Stimulated activated naive CD8-positive, alpha-beta T cell treated with anti-CD3 and anti-CD28 coated beads, Interleukin-15, Interleukin-2, amounts not matched to agents 100 ng/mL and 50 ng/mL, for 24 hours (primary cell): ENCODE measurements around the gene EPC2.
A peak's percentile ranks its signal among the peaks of the same experiment; 100 is the strongest.
"Not testable (repeated sequence)": the region's sequence is repeated elsewhere in the genome, so short reads cannot be mapped to it uniquely, and the experiment has no call there.

ENCODE experiments used
- H3K27ac Mint-ChIP-seq: one replicate; pipeline ENCODE4 v1.8.0; 2021; ENCODE audit warnings: mild to moderate bottlenecking, mixed read lengths
- H3K27me3 Mint-ChIP-seq: one replicate; pipeline ENCODE4 v1.8.0; 2021; ENCODE audit warnings: mixed read lengths
- H3K36me3 Mint-ChIP-seq: one replicate; pipeline ENCODE4 v1.8.0; 2021; ENCODE audit warnings: low read depth, mixed read lengths
- H3K4me1 Mint-ChIP-seq: one replicate; pipeline ENCODE4 v1.8.0; 2021; ENCODE audit warnings: low read depth, mixed read lengths
- H3K4me3 Mint-ChIP-seq: one replicate; pipeline ENCODE4 v1.8.0; 2021; ENCODE audit warnings: mild to moderate bottlenecking, mixed read lengths
- H3K9me3 Mint-ChIP-seq: one replicate; pipeline ENCODE4 v1.8.0; 2021; ENCODE audit warnings: mixed read lengths

EPC2 gene

GRCh38 chr2:148649936-148650335 lies 5.4 kb downstream of the EPC2 start:
- Mint-ChIP-seq H3K9me3 (no peaks in the 10 kb centered on the region), H3K4me3 (no peak overlapping the region), H3K27me3 (no peaks in the 10 kb centered on the region), H3K4me1 (peaks cover 79% of the 10 kb centered on the region), H3K36me3 (peaks cover 4% of the 10 kb centered on the region), H3K27ac (no peak overlapping the region)

- H3K27me3 Mint-ChIP-seq = no peaks in the 10 kb centered on the region
- H3K36me3 Mint-ChIP-seq = peaks cover 4% of the 10 kb centered on the region
- no peaks in the 10 kb centered on the region for H3K9me3 Mint-ChIP-seq
- peaks cover 82% of the 10 kb centered on the region for H3K4me1 Mint-ChIP-seq
- H3K27ac Mint-ChIP-seq = no peak overlapping the region
- no peak overlapping the region for H3K4me3 Mint-ChIP-seq
Measured at GRCh38 chr2:148650881-148651280, 6.3 kb downstream of the EPC2 start.

- no peak overlapping the region for H3K4me3 Mint-ChIP-seq
- no peaks in the 10 kb centered on the region for H3K9me3 Mint-ChIP-seq
- no peaks in the 10 kb centered on the region for H3K36me3 Mint-ChIP-seq
- H3K27ac Mint-ChIP-seq = no peak overlapping the region
- peaks cover 84% of the 10 kb centered on the region for H3K4me1 Mint-ChIP-seq
- H3K27me3 Mint-ChIP-seq = no peaks in the 10 kb centered on the region
Measured at GRCh38 chr2:148651972-148652371, 7.4 kb downstream of the EPC2 start.

GRCh38 chr2:148653437-148653836 lies 8.9 kb downstream of the EPC2 start:
- H3K9me3 Mint-ChIP-seq = no peaks in the 10 kb centered on the region
- no peaks in the 10 kb centered on the region for H3K27me3 Mint-ChIP-seq
- no peaks in the 10 kb centered on the region for H3K36me3 Mint-ChIP-seq
- peak overlapping the region; percentile 74 for H3K27ac Mint-ChIP-seq
- H3K4me3 Mint-ChIP-seq = peak overlapping the region; percentile 3
- peaks cover 90% of the 10 kb centered on the region for H3K4me1 Mint-ChIP-seq

GRCh38 chr2:148654435-148654834 lies 9.9 kb downstream of the EPC2 start:
- Mint-ChIP-seq H3K36me3 (no peaks in the 10 kb centered on the region), H3K4me1 (peaks cover 91% of the 10 kb centered on the region), H3K27me3 (no peaks in the 10 kb centered on the region), H3K27ac (no peak overlapping the region), H3K9me3 (no peaks in the 10 kb centered on the region), H3K4me3 (no peak overlapping the region)

- peaks cover 3% of the 10 kb centered on the region for H3K9me3 Mint-ChIP-seq
- H3K27me3 Mint-ChIP-seq = no peaks in the 10 kb centered on the region
- H3K4me1 Mint-ChIP-seq = peaks cover 92% of the 10 kb centered on the region
- no peak overlapping the region for H3K4me3 Mint-ChIP-seq
- no peaks in the 10 kb centered on the region for H3K36me3 Mint-ChIP-seq
- H3K27ac Mint-ChIP-seq = peak overlapping the region; percentile 43
Measured at GRCh38 chr2:148656516-148656915, 12.0 kb downstream of the EPC2 start.

GRCh38 chr2:148658807-148659722 lies 14.5 kb downstream of the EPC2 start:
- H3K4me1 Mint-ChIP-seq = peaks cover 73% of the 10 kb centered on the region
- peak overlapping the region; percentile 50 for H3K27ac Mint-ChIP-seq
- no peaks in the 10 kb centered on the region for H3K27me3 Mint-ChIP-seq
- H3K36me3 Mint-ChIP-seq = peaks cover 4% of the 10 kb centered on the region
- peak overlapping the region; percentile 47 for H3K4me3 Mint-ChIP-seq
- peaks cover 3% of the 10 kb centered on the region for H3K9me3 Mint-ChIP-seq

- H3K9me3 Mint-ChIP-seq = peaks cover 3% of the 10 kb centered on the region
- peaks cover 8% of the 10 kb centered on the region for H3K36me3 Mint-ChIP-seq
- no peak overlapping the region for H3K27ac Mint-ChIP-seq
- peaks cover 75% of the 10 kb centered on the region for H3K4me1 Mint-ChIP-seq
- H3K27me3 Mint-ChIP-seq = no peaks in the 10 kb centered on the region
- H3K4me3 Mint-ChIP-seq = no peak overlapping the region
Measured at GRCh38 chr2:148660999-148661398, 16.4 kb downstream of the EPC2 start.

- not testable (repeated sequence) for H3K4me3 Mint-ChIP-seq, H3K27me3 Mint-ChIP-seq, H3K36me3 Mint-ChIP-seq, H3K27ac Mint-ChIP-seq, H3K9me3 Mint-ChIP-seq
- peaks cover 74% of the 10 kb centered on the region for H3K4me1 Mint-ChIP-seq
Measured at GRCh38 chr2:148662332-148662731, 17.8 kb downstream of the EPC2 start.

- H3K27me3 Mint-ChIP-seq = no peaks in the 10 kb centered on the region
- no peak overlapping the region for H3K27ac Mint-ChIP-seq
- peaks cover 3% of the 10 kb centered on the region for H3K9me3 Mint-ChIP-seq
- H3K4me1 Mint-ChIP-seq = peaks cover 72% of the 10 kb centered on the region
- peaks cover 8% of the 10 kb centered on the region for H3K36me3 Mint-ChIP-seq
- H3K4me3 Mint-ChIP-seq = no peak overlapping the region
Measured at GRCh38 chr2:148664229-148664628, 19.7 kb downstream of the EPC2 start.

GRCh38 chr2:148666555-148666954 lies 22.0 kb downstream of the EPC2 start:
- H3K4me3 Mint-ChIP-seq = no peak overlapping the region
- H3K9me3 Mint-ChIP-seq = no peaks in the 10 kb centered on the region
- peaks cover 9% of the 10 kb centered on the region for H3K36me3 Mint-ChIP-seq
- peaks cover 71% of the 10 kb centered on the region for H3K4me1 Mint-ChIP-seq
- no peak overlapping the region for H3K27ac Mint-ChIP-seq
- no peaks in the 10 kb centered on the region for H3K27me3 Mint-ChIP-seq

- H3K27ac Mint-ChIP-seq = no peak overlapping the region
- H3K9me3 Mint-ChIP-seq = peaks cover 2% of the 10 kb centered on the region
- peaks cover 14% of the 10 kb centered on the region for H3K36me3 Mint-ChIP-seq
- peaks cover 76% of the 10 kb centered on the region for H3K4me1 Mint-ChIP-seq
- H3K4me3 Mint-ChIP-seq = no peak overlapping the region
- H3K27me3 Mint-ChIP-seq = no peaks in the 10 kb centered on the region
Measured at GRCh38 chr2:148667113-148667836, 22.7 kb downstream of the EPC2 start.

- Mint-ChIP-seq H3K4me3 (no peak overlapping the region), H3K9me3 (peaks cover 4% of the 10 kb centered on the region), H3K4me1 (peaks cover 83% of the 10 kb centered on the region), H3K36me3 (peaks cover 12% of the 10 kb centered on the region), H3K27ac (no peak overlapping the region), H3K27me3 (no peaks in the 10 kb centered on the region)
Measured at GRCh38 chr2:148670773-148671172, 26.2 kb downstream of the EPC2 start.

- Mint-ChIP-seq H3K4me1 (peaks cover 72% of the 10 kb centered on the region), H3K27ac (no peak overlapping the region), H3K9me3 (peaks cover 4% of the 10 kb centered on the region), H3K36me3 (peaks cover 17% of the 10 kb centered on the region), H3K4me3 (no peak overlapping the region), H3K27me3 (no peaks in the 10 kb centered on the region)
Measured at GRCh38 chr2:148674063-148675020, 29.8 kb downstream of the EPC2 start.
